HUES64 (cell line): Measurements from ENCODE around the gene MUC5B.
"Not testable (repeated sequence)": the region's sequence is repeated elsewhere in the genome, so short reads cannot be mapped to it uniquely, and the experiment has no call there.

Experiments used
- H3K27ac ChIP-seq: 2 replicates; pipeline ENCODE4 v1.7.0; 2013; ENCODE audit warnings: low read depth, low read length, inconsistent platforms
- H3K27me3 ChIP-seq: 2 replicates; pipeline ENCODE4 v1.6.1; 2013; ENCODE audit warnings: mild to moderate bottlenecking, low read length; ENCODE audit not compliant: insufficient read depth
- H3K36me3 ChIP-seq: 2 replicates; pipeline ENCODE4 v1.6.1; 2013; ENCODE audit warnings: mild to moderate bottlenecking, low read length; ENCODE audit not compliant: insufficient read depth
- H3K4me1 ChIP-seq: 2 replicates; pipeline ENCODE4 v1.6.1; 2013; ENCODE audit warnings: mild to moderate bottlenecking, low read length, moderate library complexity; ENCODE audit not compliant: insufficient read depth
- H3K4me3 ChIP-seq: 2 replicates; pipeline ENCODE4 v1.5.1; 2013; ENCODE audit warnings: mild to moderate bottlenecking, low read length, moderate library complexity
- H3K9ac ChIP-seq: 2 replicates; pipeline ENCODE4 v1.6.1; 2013; ENCODE audit warnings: mild to moderate bottlenecking, low read depth, low read length
- H3K9me3 ChIP-seq: 2 replicates; pipeline ENCODE4 v1.6.1; 2013; ENCODE audit warnings: low read depth, low read length; ENCODE audit not compliant: insufficient read depth
- WGBS: fragments of 150-250, 120-280 bp; methylation state at CpG from one replicate; pipeline ENCODE4 v1.1.7; 2013; ENCODE audit warnings: missing lambda C conversion rate; 5-methylcytosine and 5-hydroxymethylcytosine counted together

The MUC5B gene

DNA sequence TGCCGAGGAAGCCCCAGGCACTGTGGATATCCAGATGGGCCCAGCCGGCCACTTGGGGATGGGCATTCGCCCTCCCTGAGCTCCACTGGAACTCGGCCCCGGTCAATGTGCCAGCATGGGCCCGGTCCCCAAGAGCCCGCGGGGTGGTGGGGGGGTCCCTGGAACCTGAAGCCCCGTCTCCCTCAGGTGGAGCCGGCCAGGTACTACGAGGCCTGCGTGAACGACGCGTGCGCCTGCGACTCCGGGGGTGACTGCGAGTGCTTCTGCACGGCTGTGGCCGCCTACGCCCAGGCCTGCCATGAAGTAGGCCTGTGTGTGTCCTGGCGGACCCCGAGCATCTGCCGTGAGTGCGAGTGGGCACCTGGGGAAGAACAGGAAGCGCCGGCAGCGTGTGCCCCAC, 44.0 kb upstream of the MUC5B start:
- no peaks in the 10 kb centered on the region for H3K27me3 ChIP-seq
- H3K9ac ChIP-seq, result no peak overlapping the region
- no peak overlapping the region for H3K27ac ChIP-seq
- 96% methylated on average over 29 of the region's 29 CpGs for WGBS
- no peaks in the 10 kb centered on the region for H3K36me3 ChIP-seq
- H3K4me3 ChIP-seq, result no peak overlapping the region
- H3K9me3 ChIP-seq, result 0 out of 2 replicates have a peak, but pooled peaks cover 2% of the 10 kb centered on the region
- no peaks in the 10 kb centered on the region for H3K4me1 ChIP-seq

DNA sequence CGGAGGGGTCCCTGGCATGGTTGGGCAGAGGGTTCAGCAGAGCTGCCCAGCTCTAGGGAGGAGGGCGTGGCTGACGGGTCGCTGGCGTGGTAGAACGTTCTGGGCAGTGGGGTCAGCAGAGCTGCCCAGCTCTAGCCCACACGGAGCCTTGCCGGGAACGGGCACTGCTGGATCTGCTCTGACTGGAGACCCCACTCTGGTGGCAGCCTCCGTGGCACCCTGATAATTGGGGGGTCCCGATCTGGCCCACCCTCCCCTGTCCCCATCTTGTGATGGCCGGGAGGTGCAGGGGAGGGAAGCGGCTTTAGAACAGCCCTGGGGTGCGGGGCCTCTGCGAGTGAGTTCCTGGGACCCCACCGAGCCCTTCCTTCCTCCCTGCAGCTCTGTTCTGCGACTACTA, 43.2 kb upstream of the MUC5B start:
- H3K27ac ChIP-seq, result no peak overlapping the region
- 85% methylated on average over 17 of the region's 17 CpGs for WGBS
- no peak overlapping the region for H3K4me3 ChIP-seq
- H3K36me3 ChIP-seq, result no peaks in the 10 kb centered on the region
- H3K27me3 ChIP-seq, result no peaks in the 10 kb centered on the region
- no peak overlapping the region for H3K9ac ChIP-seq
- H3K4me1 ChIP-seq, result no peaks in the 10 kb centered on the region
- no peaks in the 10 kb centered on the region for H3K9me3 ChIP-seq

DNA sequence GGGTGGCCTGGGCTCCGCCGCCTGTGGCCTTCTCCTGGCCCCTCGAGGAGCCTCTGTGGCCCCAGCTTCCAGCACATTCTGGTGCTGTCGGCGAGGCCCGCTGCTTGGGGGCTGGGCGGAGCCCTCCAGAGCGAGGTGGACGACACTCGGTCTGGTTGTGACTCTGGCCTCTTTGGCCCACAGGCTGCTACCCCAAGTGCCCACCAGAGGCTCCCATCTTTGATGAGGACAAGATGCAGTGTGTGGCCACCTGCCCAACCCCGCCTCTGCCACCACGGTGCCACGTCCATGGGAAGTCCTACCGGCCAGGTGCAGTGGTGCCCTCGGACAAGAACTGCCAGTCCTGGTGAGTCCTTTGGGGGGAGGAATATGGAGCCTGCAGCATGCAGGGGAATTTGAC, 42.7 kb upstream of the MUC5B start:
- Histone ChIP-seq H3K27ac (no peak overlapping the region), H3K4me3 (no peak overlapping the region), H3K4me1 (no peaks in the 10 kb centered on the region), H3K27me3 (no peaks in the 10 kb centered on the region), H3K36me3 (no peaks in the 10 kb centered on the region), H3K9ac (no peak overlapping the region), H3K9me3 (no peaks in the 10 kb centered on the region)
- 90% methylated on average over 15 of the region's 15 CpGs for WGBS

DNA sequence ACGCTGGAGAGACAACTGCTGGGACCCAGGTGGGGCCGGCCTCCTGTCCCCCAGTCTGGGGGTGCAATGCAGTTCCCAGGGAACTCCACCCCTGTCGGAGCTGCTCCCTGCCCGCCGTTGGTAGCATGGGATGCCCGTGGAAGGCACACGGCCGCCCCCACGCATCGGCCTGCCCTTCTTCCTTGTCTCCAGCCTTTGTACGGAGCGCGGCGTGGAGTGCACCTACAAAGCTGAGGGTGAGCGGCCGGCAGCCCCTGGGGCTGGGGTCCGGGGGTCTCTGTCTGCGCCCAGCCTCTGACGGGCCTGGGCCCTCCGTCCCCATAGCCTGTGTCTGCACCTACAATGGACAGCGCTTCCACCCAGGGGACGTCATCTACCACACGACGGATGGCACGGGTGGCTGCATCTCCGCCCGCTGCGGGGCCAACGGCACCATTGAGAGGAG, 41.9 kb upstream of the MUC5B start:
- Histone ChIP-seq H3K4me1 (no peaks in the 10 kb centered on the region), H3K9ac (no peak overlapping the region), H3K36me3 (no peaks in the 10 kb centered on the region), H3K4me3 (no peak overlapping the region), H3K27ac (no peak overlapping the region), H3K27me3 (no peaks in the 10 kb centered on the region), H3K9me3 (no peaks in the 10 kb centered on the region)
- WGBS, result 93% methylated on average over 29 of the region's 29 CpGs

- Histone ChIP-seq H3K4me1 (no peaks in the 10 kb centered on the region), H3K9ac (no peak overlapping the region), H3K27me3 (no peaks in the 10 kb centered on the region), H3K36me3 (no peaks in the 10 kb centered on the region), H3K9me3 (peaks cover 2% of the 10 kb centered on the region; the same call in 1 of the 2 replicates), H3K4me3 (no peak overlapping the region), H3K27ac (no peak overlapping the region)
- 92% methylated on average over 10 of the region's 10 CpGs for WGBS
Measured at GRCh38 chr11:1181420-1181819, 41.4 kb upstream of the MUC5B start.

DNA sequence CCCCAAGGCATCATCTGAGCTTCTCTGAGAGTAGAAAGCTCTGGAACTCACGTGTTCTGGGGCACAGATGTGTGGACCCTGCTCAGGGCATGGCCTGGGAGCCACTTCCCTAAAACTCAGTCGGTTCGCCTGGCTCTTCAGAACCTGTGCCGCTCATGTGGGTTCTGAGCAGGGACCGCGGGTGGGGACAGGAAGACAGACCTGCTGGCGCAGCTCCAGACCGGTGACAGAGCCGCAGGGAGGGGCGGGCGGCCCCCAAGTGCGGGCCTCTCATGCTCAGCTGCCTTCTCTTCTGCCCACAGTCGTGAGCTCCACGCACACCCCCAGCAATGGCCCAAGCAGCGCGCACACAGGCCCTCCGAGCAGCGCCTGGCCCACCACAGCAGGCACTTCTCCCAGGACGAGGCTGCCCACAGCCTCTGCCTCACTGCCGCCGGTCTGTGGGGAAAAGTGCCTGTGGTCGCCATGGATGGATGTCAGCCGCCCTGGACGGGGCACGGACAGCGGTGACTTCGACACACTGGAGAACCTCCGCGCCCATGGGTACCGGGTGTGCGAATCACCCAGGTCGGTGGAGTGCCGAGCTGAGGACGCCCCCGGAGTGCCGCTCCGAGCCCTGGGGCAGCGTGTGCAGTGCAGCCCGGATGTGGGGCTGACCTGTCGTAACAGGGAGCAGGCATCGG, 40.9 kb upstream of the MUC5B start:
- Histone ChIP-seq H3K36me3 (no peaks in the 10 kb centered on the region), H3K9ac (no peak overlapping the region), H3K4me3 (no peak overlapping the region), H3K9me3 (peaks cover 5% of the 10 kb centered on the region; the same call in 1 of the 2 replicates), H3K27ac (no peak overlapping the region), H3K27me3 (no peaks in the 10 kb centered on the region), H3K4me1 (no peaks in the 10 kb centered on the region)
- WGBS, result 91% methylated on average over 41 of the region's 41 CpGs

DNA sequence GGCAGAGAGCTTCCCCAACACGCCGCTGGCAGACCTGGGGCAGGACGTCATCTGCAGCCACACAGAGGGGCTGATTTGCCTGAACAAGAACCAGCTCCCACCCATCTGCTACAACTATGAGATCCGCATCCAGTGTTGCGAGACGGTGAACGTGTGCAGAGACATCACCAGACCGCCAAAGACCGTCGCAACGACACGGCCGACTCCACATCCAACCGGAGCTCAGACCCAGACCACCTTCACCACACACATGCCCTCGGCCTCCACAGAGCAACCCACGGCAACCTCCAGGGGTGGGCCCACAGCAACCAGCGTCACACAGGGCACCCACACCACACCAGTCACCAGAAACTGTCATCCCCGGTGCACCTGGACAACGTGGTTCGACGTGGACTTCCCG, 38.7 kb upstream of the MUC5B start:
- not testable (repeated sequence) for H3K36me3 ChIP-seq, H3K9me3 ChIP-seq, H3K27ac ChIP-seq, H3K27me3 ChIP-seq, H3K9ac ChIP-seq, H3K4me3 ChIP-seq, H3K4me1 ChIP-seq
- WGBS, result 95% methylated on average over 19 of the region's 22 CpGs

DNA sequence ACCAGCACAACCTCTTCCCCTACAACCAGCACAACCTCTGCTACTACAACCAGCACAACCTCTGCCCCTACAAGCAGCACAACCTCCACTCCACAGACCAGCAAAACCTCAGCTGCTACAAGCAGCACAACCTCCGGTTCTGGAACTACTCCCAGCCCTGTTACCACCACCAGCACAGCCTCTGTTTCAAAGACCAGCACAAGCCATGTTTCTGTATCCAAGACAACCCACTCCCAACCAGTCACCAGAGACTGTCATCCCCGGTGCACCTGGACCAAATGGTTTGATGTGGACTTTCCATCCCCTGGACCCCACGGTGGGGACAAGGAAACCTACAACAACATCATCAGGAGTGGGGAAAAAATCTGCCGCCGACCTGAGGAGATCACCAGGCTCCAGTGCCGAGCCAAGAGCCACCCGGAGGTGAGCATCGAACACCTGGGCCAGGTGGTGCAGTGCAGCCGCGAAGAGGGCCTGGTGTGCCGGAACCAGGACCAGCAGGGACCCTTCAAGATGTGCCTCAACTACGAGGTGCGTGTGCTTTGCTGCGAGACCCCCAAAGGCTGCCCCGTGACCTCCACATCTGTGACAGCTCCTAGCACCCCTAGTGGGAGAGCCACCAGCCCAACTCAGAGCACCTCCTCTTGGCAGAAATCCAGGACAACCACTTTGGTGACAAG, 34.3 kb upstream of the MUC5B start:
- not testable (repeated sequence) for H3K36me3 ChIP-seq, H3K9ac ChIP-seq, H3K9me3 ChIP-seq, H3K27me3 ChIP-seq, H3K4me1 ChIP-seq, H3K4me3 ChIP-seq, H3K27ac ChIP-seq
- WGBS, result 85% methylated on average over 14 of the region's 15 CpGs

DNA sequence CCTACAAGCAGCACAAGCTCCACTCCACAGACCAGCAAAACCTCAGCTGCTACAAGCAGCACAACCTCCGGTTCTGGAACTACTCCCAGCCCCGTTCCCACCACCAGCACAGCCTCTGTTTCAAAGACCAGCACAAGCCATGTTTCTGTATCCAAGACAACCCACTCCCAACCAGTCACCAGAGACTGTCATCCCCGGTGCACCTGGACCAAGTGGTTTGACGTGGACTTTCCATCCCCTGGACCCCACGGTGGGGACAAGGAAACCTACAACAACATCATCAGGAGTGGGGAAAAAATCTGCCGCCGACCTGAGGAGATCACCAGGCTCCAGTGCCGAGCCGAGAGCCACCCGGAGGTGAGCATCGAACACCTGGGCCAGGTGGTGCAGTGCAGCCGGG, 33.0 kb upstream of the MUC5B start:
- not testable (repeated sequence) for H3K9me3 ChIP-seq, H3K27ac ChIP-seq, H3K4me3 ChIP-seq, H3K36me3 ChIP-seq, H3K4me1 ChIP-seq, H3K9ac ChIP-seq, H3K27me3 ChIP-seq
- 74% methylated on average over 5 of the region's 12 CpGs for WGBS

DNA sequence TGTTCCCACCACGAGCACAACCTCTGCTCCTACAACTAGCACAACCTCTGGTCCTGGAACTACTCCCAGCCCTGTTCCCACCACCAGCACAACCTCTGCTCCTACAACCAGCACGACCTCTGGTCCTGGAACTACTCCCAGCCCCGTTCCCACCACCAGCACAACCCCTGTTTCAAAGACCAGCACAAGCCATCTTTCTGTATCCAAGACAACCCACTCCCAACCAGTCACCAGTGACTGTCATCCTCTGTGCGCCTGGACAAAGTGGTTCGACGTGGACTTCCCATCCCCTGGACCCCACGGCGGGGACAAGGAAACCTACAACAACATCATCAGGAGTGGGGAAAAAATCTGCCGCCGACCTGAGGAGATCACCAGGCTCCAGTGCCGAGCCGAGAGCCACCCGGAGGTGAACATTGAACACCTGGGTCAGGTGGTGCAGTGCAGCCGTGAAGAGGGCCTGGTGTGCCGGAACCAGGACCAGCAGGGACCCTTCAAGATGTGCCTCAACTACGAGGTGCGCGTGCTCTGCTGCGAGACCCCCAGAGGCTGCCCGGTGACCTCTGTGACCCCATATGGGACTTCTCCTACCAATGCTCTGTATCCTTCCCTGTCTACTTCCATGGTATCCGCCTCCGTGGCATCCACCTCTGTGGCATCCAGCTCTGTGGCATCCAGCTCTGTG, 30.9 kb upstream of the MUC5B start:
- H3K9me3 ChIP-seq, H3K36me3 ChIP-seq, H3K27me3 ChIP-seq, H3K4me3 ChIP-seq, H3K27ac ChIP-seq, H3K4me1 ChIP-seq, H3K9ac ChIP-seq: not testable (repeated sequence)
- 87% methylated on average over 21 of the region's 22 CpGs for WGBS

GRCh38 chr11:1192741-1193325, 30.0 kb upstream of the MUC5B start:
- H3K4me1 ChIP-seq, result no peaks in the 10 kb centered on the region
- no peaks in the 10 kb centered on the region for H3K36me3 ChIP-seq
- no peak overlapping the region for H3K9ac ChIP-seq
- H3K4me3 ChIP-seq, result no peak overlapping the region
- H3K27me3 ChIP-seq, result no peaks in the 10 kb centered on the region
- no peak overlapping the region for H3K27ac ChIP-seq
- WGBS, result 92% methylated on average over 17 of the region's 17 CpGs
- no peaks in the 10 kb centered on the region for H3K9me3 ChIP-seq
